ENCODE data around the gene RNF212B.

DNA sequence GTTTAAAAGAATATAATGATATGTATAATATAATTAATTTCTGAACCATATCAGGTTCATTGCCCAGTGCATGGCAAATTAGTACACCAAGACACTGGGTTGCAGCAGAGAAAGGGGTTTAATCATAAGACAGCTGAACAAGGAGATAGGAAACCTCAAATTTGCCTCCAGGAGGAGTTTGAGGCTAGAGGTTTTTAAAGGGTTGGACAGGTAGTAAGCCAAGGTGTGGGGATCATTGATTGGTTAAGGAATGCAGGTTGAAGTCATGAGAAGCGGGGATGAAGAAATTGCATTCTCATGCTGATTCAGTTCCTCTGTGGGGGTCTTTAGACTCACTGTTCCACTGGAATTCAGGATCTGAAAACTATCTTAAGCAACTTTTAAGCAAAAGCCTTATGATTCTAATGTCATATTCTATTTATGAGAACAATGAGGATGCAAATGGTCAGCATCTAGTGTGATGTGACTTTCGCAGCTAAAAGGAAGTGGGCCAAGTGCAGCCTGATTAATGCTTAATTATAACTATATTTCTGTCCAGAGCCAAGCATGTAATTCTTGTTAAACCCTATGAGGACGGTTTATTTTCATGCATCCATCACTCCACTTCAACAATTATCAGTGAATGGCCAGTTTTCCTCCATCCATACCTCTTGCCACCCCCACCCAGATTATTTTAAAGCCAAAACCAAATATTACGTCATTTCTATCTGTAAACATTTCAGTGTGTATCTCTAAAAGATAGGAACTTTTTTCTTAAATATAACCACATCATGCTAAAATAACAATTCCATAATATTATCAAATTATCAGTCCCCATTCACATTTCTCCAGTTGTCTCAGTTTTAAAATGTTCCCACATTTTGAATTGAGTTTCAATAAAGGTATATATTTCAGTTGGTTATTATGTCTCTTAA, 14.9 kb downstream of the RNF212B start:
- TF ChIP-seq, protein P1, sequence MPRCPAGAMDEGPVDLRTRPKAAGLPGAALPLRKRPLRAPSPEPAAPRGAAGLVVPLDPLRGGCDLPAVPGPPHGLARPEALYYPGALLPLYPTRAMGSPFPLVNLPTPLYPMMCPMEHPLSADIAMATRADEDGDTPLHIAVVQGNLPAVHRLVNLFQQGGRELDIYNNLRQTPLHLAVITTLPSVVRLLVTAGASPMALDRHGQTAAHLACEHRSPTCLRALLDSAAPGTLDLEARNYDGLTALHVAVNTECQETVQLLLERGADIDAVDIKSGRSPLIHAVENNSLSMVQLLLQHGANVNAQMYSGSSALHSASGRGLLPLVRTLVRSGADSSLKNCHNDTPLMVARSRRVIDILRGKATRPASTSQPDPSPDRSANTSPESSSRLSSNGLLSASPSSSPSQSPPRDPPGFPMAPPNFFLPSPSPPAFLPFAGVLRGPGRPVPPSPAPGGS (CRISPR knock-in tag; IDR thresholded peaks at IDR 0.05): no peak
- TF ChIP-seq POLR2A (IDR thresholded peaks at IDR 0.05; ENCODE audit: insufficient read depth in 1 of 2, low read depth in 2 of 2, low read length in 2 of 2): no peak
- no peak for TF ChIP-seq MYNN (CRISPR knock-in tag; IDR thresholded peaks at IDR 0.05; ENCODE audit: low read depth)
- TF ChIP-seq RNF2 (conservative IDR thresholded peaks at IDR 0.05; ENCODE audit: low read depth): no peak
- TF ChIP-seq TBX3 (IDR thresholded peaks at IDR 0.05; ENCODE audit: borderline replicate concordance): no peak
- TF ChIP-seq, protein P2, sequence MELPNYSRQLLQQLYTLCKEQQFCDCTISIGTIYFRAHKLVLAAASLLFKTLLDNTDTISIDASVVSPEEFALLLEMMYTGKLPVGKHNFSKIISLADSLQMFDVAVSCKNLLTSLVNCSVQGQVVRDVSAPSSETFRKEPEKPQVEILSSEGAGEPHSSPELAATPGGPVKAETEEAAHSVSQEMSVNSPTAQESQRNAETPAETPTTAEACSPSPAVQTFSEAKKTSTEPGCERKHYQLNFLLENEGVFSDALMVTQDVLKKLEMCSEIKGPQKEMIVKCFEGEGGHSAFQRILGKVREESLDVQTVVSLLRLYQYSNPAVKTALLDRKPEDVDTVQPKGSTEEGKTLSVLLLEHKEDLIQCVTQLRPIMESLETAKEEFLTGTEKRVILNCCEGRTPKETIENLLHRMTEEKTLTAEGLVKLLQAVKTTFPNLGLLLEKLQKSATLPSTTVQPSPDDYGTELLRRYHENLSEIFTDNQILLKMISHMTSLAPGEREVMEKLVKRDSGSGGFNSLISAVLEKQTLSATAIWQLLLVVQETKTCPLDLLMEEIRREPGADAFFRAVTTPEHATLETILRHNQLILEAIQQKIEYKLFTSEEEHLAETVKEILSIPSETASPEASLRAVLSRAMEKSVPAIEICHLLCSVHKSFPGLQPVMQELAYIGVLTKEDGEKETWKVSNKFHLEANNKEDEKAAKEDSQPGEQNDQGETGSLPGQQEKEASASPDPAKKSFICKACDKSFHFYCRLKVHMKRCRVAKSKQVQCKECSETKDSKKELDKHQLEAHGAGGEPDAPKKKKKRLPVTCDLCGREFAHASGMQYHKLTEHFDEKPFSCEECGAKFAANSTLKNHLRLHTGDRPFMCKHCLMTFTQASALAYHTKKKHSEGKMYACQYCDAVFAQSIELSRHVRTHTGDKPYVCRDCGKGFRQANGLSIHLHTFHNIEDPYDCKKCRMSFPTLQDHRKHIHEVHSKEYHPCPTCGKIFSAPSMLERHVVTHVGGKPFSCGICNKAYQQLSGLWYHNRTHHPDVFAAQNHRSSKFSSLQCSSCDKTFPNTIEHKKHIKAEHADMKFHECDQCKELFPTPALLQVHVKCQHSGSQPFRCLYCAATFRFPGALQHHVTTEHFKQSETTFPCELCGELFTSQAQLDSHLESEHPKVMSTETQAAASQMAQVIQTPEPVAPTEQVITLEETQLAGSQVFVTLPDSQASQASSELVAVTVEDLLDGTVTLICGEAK (IDR thresholded peaks at IDR 0.05): no peak
- TF ChIP-seq, protein P2 (CRISPR knock-in tag; IDR thresholded peaks at IDR 0.05): no peak
- TF ChIP-seq KLF6 (CRISPR knock-in tag; IDR thresholded peaks at IDR 0.05): no peak
- no peak for TF ChIP-seq ZNF775 (CRISPR knock-in tag; IDR thresholded peaks at IDR 0.05; ENCODE audit: borderline replicate concordance)

All from HepG2 (cell line).